ENCODE results near the gene GRAMD4.

GRAMD4 gene

GRCh38 chr22:46664301-46664855, 44.2 kb downstream of the GRAMD4 start:
- no peak overlapping the region for H3K27ac ChIP-seq
- no peak for TF ChIP-seq CTCF (conservative IDR thresholded peaks at IDR 0.05)

DNA sequence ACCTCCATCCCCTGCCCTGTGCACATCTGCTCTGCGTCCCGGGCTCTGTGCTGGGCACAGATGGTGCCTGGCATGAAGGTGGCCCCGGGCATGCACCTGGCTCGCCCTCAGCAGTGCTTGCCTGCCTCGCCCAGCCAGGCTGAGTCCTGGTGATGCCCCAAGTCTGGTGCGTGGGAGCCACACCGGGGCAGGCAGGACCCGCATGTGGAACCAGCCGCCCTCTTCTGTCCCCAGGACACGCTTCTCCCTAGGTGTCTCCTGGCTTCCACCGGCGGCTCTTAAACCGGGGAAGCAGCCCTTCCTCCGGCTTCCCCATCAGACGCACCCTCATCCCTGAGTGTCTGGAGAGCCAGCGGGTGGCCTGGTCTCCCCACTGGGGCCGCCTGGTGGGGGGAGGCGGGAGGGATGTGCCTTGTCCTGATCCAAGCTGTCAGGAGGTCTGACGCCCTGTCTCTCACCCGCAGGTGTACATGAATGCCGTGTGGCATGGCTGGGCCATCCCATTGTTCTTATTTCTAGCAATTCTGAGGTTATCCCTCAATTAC, 45.0 kb downstream of the GRAMD4 start:
- TF ChIP-seq CTCF (conservative IDR thresholded peaks at IDR 0.05), result no peak
- H3K27ac ChIP-seq, result no peak overlapping the region

DNA sequence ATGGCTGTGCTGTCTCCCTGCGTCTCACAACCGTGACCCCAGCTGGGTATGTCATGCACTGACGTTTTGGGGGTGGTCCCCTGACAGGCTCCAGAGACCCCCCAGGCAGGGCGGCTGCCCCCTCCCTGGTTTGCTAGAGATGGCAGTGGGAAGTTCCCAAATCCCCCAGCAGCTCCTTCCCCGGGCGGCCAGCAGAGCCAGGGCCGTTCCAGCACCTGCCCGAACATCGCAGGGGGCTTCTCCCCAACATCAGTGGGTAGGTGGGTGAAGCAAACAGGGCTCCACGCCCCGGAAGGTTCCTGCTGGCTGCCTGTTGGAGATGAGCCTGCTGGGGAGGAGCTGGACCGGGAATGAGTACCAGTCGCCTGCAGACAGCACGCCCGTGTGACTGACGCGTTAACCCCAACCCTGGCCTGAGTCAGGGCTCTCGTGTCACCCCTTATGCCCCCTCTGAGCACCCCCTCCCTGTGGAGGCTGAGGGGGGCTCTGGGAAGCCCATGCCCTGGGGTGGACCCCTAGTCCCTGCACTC, 45.6 kb downstream of the GRAMD4 start:
- TF ChIP-seq CTCF (conservative IDR thresholded peaks at IDR 0.05), result no peak
- no peak overlapping the region for H3K27ac ChIP-seq

DNA sequence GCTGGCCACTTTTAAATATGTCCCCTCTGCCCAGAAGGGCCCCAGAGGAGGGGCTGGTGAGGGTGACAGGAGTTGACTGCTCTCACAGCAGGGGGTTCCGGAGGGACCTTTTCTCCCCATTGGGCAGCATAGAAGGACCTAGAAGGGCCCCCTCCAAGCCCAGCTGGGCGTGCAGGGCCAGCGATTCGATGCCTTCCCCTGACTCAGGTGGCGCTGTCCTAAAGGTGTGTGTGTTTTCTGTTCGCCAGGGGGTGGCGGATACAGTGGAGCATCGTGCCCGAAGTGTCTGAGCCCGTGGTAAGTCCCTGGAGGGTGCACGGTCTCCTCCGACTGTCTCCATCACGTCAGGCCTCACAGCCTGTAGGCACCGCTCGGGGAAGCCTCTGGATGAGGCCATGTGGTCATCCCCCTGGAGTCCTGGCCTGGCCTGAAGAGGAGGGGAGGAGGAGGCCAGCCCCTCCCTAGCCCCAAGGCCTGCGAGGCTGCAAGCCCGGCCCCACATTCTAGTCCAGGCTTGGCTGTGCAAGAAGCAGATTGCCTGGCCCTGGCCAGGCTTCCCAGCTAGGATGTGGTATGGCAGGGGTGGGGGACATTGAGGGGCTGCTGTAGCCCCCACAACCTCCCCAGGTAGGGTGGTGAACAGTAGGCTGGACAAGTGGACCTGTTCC, 46.5 kb downstream of the GRAMD4 start:
- TF ChIP-seq CTCF (conservative IDR thresholded peaks at IDR 0.05), result no peak
- H3K27ac ChIP-seq, result no peak overlapping the region

- no peak for TF ChIP-seq CTCF (conservative IDR thresholded peaks at IDR 0.05)
- no peak overlapping the region for H3K27ac ChIP-seq
Measured at GRCh38 chr22:46667245-46667623, 47.0 kb downstream of the GRAMD4 start.

- no peak for TF ChIP-seq CTCF (conservative IDR thresholded peaks at IDR 0.05)
- no peak overlapping the region for H3K27ac ChIP-seq
Measured at GRCh38 chr22:46668116-46668515, 47.9 kb downstream of the GRAMD4 start.

DNA sequence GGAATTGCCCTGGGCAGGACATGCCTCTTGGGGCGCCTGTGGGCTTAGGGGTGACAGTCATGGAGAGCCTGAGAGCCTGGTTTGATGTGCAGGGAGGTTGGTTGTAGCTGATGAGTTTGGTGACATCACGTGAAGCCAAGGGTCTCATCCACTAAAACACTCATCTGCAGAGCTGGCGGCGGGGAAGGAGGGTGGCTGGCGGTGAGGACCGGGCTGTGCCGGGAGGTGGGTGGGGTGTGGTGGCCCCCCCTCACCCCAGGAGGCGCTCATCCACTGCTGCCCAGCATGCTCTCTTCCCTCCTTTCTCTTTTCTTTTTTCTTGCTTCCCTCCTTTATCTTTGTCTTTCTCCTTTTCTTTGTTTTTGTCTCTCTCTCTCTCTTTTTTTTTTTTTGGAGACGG, 49.0 kb downstream of the GRAMD4 start:
- TF ChIP-seq CTCF (conservative IDR thresholded peaks at IDR 0.05), result no peak
- no peak overlapping the region for H3K27ac ChIP-seq

All from VCaP (cell line).